Inflammatory macrophage treated with lipopolysaccharide for 4 hours (primary cell): ENCODE data around the gene SLC43A2.
"Not testable (repeated sequence)": the region's sequence is repeated elsewhere in the genome, so short reads cannot be mapped to it uniquely, and the experiment has no call there.

Source experiments
- DNase-seq: peaks from one replicate; pipeline ENCODE4 v3.0.0-alpha.2; 2020

Gene SLC43A2

DNA sequence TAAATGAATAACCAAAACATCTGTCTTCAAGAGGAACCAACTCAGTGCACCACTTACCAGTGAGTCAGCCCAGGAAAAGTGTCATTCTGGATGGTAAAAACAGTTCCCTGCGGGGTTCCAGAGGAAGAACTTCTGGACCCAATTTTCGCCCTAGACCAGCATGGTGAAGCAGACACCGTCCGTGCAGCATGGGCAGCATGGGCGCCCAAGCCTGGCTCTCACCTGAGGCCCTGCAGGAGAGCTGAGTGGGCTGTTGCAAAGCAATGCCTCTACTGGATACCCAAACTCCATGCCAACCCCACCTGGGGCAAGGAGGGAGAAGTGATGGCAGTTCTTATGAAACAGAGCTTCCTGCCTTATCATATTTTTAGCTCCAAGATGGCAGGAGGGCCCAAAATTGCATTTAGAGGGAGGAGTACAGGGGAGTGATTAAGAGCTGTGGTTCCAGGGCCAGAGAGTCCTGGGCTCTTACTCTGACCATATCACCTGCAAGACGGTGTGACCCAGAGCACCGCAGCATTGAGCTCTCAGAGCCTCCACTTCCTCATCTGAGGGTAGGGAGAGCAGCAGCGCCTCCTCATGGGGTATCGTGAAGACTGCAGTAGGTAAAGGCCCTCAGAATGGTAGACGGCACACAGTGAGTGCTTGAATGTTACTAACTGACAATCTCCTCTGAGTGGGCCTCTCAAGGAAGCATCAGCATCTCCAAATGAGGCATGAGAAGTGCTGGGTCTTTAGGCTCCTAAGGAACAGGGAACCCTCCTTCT, 95.6 kb downstream of the SLC43A2 start:
- DNase-seq = no peak

DNA sequence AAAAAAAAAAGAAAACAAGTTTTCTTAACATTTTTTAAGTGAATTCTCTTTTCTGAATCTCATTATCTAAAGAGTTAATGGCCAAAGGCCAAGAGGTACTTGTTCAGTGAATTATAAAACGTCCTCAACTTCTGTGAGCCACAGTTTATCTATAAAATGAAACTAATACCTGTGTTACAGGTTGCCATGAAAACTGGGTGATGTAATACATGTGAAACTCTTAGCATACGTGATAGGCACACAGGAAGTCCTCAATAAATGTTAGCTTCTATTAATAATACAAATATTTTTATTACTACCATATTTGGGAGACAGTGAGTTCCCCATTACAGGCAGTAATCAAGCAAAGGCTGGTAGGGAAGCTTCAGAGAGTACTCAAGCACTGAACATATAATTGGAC, 98.8 kb downstream of the SLC43A2 start:
- no peak for DNase-seq

DNA sequence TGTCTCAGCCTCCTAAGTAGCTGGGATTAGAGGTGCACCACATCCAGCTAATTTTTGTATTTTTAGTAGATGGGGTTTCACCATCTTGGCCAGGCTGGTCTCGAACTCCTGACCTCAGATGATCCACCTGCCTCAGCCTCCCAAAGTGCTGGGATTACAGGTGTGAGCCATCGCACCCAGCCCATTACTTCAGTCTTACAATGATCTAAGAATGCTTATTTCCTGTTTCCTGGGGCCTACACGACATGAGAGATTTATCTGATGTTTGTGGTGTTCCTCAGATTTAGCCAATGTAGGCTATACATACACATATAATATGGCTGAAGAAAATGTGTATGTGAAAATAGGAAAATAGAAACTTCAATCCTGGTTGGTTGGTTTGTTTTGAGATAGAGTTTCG, 101.8 kb downstream of the SLC43A2 start:
- DNase-seq = not testable (repeated sequence)

DNA sequence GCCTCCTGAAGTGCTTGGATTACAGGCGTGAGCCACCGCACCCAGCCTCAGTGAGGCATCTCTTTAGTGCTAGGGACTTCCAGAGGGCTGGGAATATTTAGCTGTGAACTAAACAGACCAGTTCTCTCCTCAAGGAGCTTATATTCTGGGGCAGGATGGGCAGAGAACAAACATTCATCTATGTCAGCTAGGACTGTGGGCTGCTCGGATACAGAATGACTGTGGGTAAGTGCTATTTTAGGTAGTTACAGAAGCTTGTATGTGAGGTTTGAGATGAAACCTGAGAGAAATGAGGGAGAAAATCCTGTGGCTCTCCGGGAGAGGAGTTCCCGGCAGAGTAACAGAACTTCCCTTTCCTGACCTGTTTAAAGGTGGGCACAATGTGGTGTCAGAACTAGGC, 106.0 kb downstream of the SLC43A2 start:
- no peak for DNase-seq

DNA sequence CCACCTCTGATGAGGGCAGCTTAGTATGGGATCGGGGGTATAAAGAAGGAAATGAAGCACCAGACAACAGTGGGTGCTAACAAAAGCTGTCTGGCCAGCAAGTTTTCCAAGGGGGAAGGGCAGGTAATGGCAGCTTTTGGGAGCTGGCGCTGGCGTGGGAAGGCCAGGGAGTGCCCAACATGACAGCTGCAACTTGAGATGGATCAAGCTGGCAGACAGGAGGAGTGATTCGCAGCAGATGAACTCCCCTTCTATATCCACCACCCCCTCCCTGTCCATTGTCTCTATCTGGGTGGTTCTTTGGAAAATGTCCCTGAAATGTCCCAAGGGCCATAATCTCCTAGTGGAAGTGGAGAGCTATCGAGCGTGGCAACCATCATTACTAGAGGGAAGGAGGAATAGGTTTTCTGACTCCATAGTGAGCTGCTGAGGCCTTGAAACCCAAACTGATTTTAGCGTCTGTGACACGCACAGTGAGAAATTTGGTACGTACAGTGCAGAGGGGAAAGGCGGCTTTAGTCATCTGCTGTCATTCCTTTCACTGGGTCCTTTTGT, 107.5 kb downstream of the SLC43A2 start:
- DNase-seq = no peak

DNA sequence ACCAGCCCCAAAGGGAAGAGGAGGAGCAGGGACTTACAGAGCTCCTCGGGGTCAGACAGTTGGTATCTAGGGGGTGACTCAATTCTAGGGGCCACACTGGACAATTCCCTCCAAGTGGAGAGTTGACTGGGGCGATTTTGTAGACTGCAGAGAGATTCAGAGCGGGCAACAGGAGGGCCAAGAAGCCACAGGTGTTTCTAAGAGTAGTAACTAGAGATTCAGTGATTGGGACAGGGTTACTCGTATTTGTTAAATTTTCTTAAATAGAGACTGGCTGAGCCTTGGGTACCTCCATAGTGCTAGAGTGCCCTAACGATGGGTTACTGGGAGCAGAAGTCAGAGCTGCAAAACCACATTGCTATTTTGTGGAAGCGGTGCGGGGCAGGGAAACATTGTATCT, 109.0 kb downstream of the SLC43A2 start:
- no peak for DNase-seq
